WTC11 (cell line): ENCODE measurements around the gene ARL15. TPM values are rescaled to one million over a fixed set of nuclear protein-coding genes. Genes with fewer than 3 reads are reported as not detected.

Experiments
- ATAC-seq: fragments of 200-7000 bp; cut with Tn5 transposase; 2 replicates; pipeline ENCODE4 v1.10.0; 2021; ENCODE audit warnings: mild to moderate bottlenecking, moderate library complexity
- CTCF ChIA-PET: fragments of 300-600 bp; sonication (Branson Sonifier 250); formaldehyde crosslinking; loops from one replicate; lab custom pipeline; 2021; ENCODE audit warnings: antibody characterized with exemption; lab: Charles Lee
- POLR2A ChIA-PET: fragments of 350-600 bp; sonication (Branson Sonifier 250); formaldehyde crosslinking; loops from one replicate; lab custom pipeline; 2021; ENCODE audit warnings: antibody characterized with exemption; lab: Charles Lee
- DNase-seq: peaks from one replicate; pipeline ENCODE4 v3.0.0; 2021; ENCODE audit warnings: low spot score
- H3K27ac Mint-ChIP-seq: 2 replicates; pipeline ENCODE4 v1.8.0; 2021; ENCODE audit warnings: mixed read lengths
- H3K27me3 Mint-ChIP-seq: 2 replicates; pipeline ENCODE4 v1.8.0; 2021; ENCODE audit warnings: low read depth, mild to moderate bottlenecking, moderate library complexity, mixed read lengths
- H3K36me3 Mint-ChIP-seq: 2 replicates; pipeline ENCODE4 v1.8.0; 2021; ENCODE audit warnings: mixed read lengths
- H3K4me1 Mint-ChIP-seq: 2 replicates; pipeline ENCODE4 v1.8.0; 2022; ENCODE audit warnings: mixed read lengths
- H3K4me3 Mint-ChIP-seq: 2 replicates; pipeline ENCODE4 v1.8.0; 2021; ENCODE audit warnings: mild to moderate bottlenecking, moderate library complexity, mixed read lengths
- H3K9me3 Mint-ChIP-seq: 2 replicates; pipeline ENCODE4 v1.8.0; 2021; ENCODE audit warnings: mixed read lengths
- CBFB ChIP-seq: sonication (generic); formaldehyde crosslinking; IDR thresholded peaks from 2 replicates; pipeline ENCODE4 v1.8.1; 2022; ENCODE audit warnings: mild to moderate bottlenecking, low read depth, missing genetic modification reagents
- CREB1 ChIP-seq: sonication (generic); formaldehyde crosslinking; IDR thresholded peaks from 2 replicates; pipeline ENCODE4 v1.8.0; 2023; ENCODE audit warnings: mild to moderate bottlenecking, missing genetic modification reagents
- GRHL2 ChIP-seq: fragments of 250-450 bp; sonication (Bioruptor Pico); IDR thresholded peaks from 2 replicates; pipeline ENCODE4 v1.8.0; 2022; ENCODE audit warnings: mild to moderate bottlenecking, moderate library complexity; ENCODE audit not compliant: insufficient replicate concordance, severe bottlenecking
- JAZF1 ChIP-seq: fragments of 250-450 bp; sonication (Bioruptor Pico); IDR thresholded peaks from 2 replicates; pipeline ENCODE4 v1.9.0; 2021; ENCODE audit warnings: moderate library complexity, mild to moderate bottlenecking, inconsistent platforms
- NFATC4 ChIP-seq: fragments of 250-450 bp; sonication (Bioruptor Pico); IDR thresholded peaks from 2 replicates; pipeline ENCODE4 v1.9.0; 2021; ENCODE audit warnings: mild to moderate bottlenecking
- NFE2L1 ChIP-seq: sonication (generic); formaldehyde crosslinking; IDR thresholded peaks from 2 replicates; pipeline ENCODE4 v1.8.1; 2023; ENCODE audit warnings: missing genetic modification reagents
- OVOL2 ChIP-seq: fragments of 250-450 bp; sonication (Bioruptor Pico); IDR thresholded peaks from 2 replicates; pipeline ENCODE4 v1.9.0; 2021; ENCODE audit warnings: mild to moderate bottlenecking, borderline replicate concordance
- PRRX2 ChIP-seq: fragments of 250-450 bp; sonication (Bioruptor Pico); IDR thresholded peaks from 2 replicates; pipeline ENCODE4 v1.8.0; 2021; ENCODE audit warnings: mild to moderate bottlenecking
- RELA ChIP-seq: sonication (generic); formaldehyde crosslinking; IDR thresholded peaks from 2 replicates; pipeline ENCODE4 v1.8.1; 2022; ENCODE audit warnings: missing genetic modification reagents, mild to moderate bottlenecking, borderline replicate concordance
- RORB ChIP-seq: fragments of 250-450 bp; sonication (Bioruptor Pico); IDR thresholded peaks from 2 replicates; pipeline ENCODE4 v1.9.0; 2021; ENCODE audit warnings: mild to moderate bottlenecking
- SMAD4 ChIP-seq: sonication (generic); formaldehyde crosslinking; IDR thresholded peaks from 2 replicates; pipeline ENCODE4 v1.8.0; 2022; ENCODE audit warnings: mild to moderate bottlenecking, missing genetic modification reagents
- TP53 ChIP-seq: sonication (generic); formaldehyde crosslinking; IDR thresholded peaks from 2 replicates; pipeline ENCODE4 v1.8.1; 2023; ENCODE audit warnings: mild to moderate bottlenecking, missing genetic modification reagents
- ZNF219 ChIP-seq: sonication (generic); formaldehyde crosslinking; IDR thresholded peaks from 2 replicates; pipeline ENCODE4 v1.8.0; 2023; ENCODE audit warnings: missing genetic modification reagents, mild to moderate bottlenecking, borderline replicate concordance
- ZNF232 ChIP-seq: sonication (generic); formaldehyde crosslinking; IDR thresholded peaks from 2 replicates; pipeline ENCODE4 v1.8.0; 2022; ENCODE audit warnings: mild to moderate bottlenecking, missing genetic modification reagents
- ZNF317 ChIP-seq: sonication (generic); formaldehyde crosslinking; IDR thresholded peaks from 2 replicates; pipeline ENCODE4 v1.8.1; 2023; ENCODE audit warnings: low read depth, mild to moderate bottlenecking, moderate library complexity, missing genetic modification reagents, borderline replicate concordance
- ZNF396 ChIP-seq: fragments of 250-450 bp; sonication (Bioruptor Pico); IDR thresholded peaks from 2 replicates; pipeline ENCODE4 v1.8.0; 2021; ENCODE audit warnings: mild to moderate bottlenecking, moderate library complexity, borderline replicate concordance
- ZNF423 ChIP-seq: fragments of 250-450 bp; sonication (Bioruptor Pico); IDR thresholded peaks from 2 replicates; pipeline ENCODE4 v2.1.2; 2022; ENCODE audit warnings: mild to moderate bottlenecking, moderate library complexity
- ZNF671 ChIP-seq: fragments of 250-450 bp; sonication (Bioruptor Pico); IDR thresholded peaks from 2 replicates; pipeline ENCODE4 v1.8.0; 2021; ENCODE audit warnings: mild to moderate bottlenecking
- total RNA-seq: library from RNA; stranded (reverse); gene quantifications from 3 replicates; pipeline ENCODE4 v1.2.3, GENCODE V29; 2021
- TF ChIP-seq, protein P1 (sequence below): fragments of 250-450 bp; sonication (Bioruptor Pico); IDR thresholded peaks from 2 replicates; pipeline ENCODE4 v1.9.0; 2021; ENCODE audit warnings: moderate library complexity, mild to moderate bottlenecking, inconsistent platforms, borderline replicate concordance
- TF ChIP-seq, protein P2 (sequence below): sonication (generic); formaldehyde crosslinking; IDR thresholded peaks from 2 replicates; pipeline ENCODE4 v1.8.0; 2022; ENCODE audit warnings: mild to moderate bottlenecking, missing genetic modification reagents
- TF ChIP-seq, protein P3 (sequence below): sonication (generic); formaldehyde crosslinking; IDR thresholded peaks from 2 replicates; pipeline ENCODE4 v1.8.1; 2023; ENCODE audit warnings: mild to moderate bottlenecking, missing genetic modification reagents, borderline replicate concordance
- TF ChIP-seq, protein P4 (sequence below): sonication (generic); formaldehyde crosslinking; IDR thresholded peaks from 2 replicates; pipeline ENCODE4 v1.8.1; 2022; ENCODE audit warnings: mild to moderate bottlenecking, moderate library complexity, missing genetic modification reagents
- TF ChIP-seq, protein P5 (sequence below): sonication (generic); formaldehyde crosslinking; IDR thresholded peaks from 2 replicates; pipeline ENCODE4 v1.8.1; 2022; ENCODE audit warnings: low read depth, mild to moderate bottlenecking, moderate library complexity, missing genetic modification reagents, borderline replicate concordance

Gene ARL15
- total RNA-seq, 1 experiment from 2014 or later: 20.1 TPM

DNA sequence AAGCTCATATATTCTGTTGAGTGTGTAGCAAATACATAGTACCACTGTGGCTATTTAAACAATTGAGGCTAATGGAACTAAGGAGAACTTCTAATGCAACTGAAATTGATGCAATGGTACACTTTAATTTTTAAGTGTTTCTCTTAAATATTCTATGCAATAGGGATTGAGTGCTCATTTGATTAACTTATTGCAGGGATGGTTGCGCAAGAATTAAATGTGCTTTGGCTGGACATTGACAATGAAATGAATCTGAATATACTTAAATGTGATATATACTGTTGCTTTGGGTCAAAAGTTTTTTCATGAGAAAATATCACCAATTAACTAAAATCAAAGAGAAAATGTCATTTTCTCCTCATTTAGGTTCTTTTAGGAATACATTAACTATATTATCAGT is 227.1 kb downstream of the ARL15 start:
- CTCF ChIA-PET: no interaction called here
- Mint-ChIP-seq H3K9me3 (peaks cover 6% of the 10 kb centered on the region), H3K36me3 (no peaks in the 10 kb centered on the region), H3K27ac (no peak overlapping the region), H3K4me1 (peaks cover 5% of the 10 kb centered on the region), H3K27me3 (no peaks in the 10 kb centered on the region), H3K4me3 (no peak overlapping the region)
- ATAC-seq: no peak
- no peak for TF ChIP-seq RORB (CRISPR knock-in tag)
- no peak for TF ChIP-seq PRRX2 (CRISPR knock-in tag)
- no peak for TF ChIP-seq NFE2L1
- TF ChIP-seq ZNF396: no peak
- TF ChIP-seq, protein P1, sequence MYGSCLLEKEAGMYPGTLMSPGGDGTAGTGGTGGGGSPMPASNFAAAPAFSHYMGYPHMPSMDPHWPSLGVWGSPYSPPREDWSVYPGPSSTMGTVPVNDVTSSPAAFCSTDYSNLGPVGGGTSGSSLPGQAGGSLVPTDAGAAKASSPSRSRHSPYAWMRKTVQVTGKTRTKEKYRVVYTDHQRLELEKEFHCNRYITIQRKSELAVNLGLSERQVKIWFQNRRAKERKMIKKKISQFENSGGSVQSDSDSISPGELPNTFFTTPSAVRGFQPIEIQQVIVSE (CRISPR knock-in tag): no peak
- no peak for TF ChIP-seq SMAD4
- TF ChIP-seq, protein P2, sequence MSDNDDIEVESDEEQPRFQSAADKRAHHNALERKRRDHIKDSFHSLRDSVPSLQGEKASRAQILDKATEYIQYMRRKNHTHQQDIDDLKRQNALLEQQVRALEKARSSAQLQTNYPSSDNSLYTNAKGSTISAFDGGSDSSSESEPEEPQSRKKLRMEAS (CRISPR knock-in tag): no peak
- no peak for TF ChIP-seq JAZF1 (CRISPR knock-in tag)
- TF ChIP-seq CBFB (CRISPR knock-in tag): no peak
- TF ChIP-seq OVOL2: no peak
- no peak for TF ChIP-seq RELA
- no peak for TF ChIP-seq CREB1
- DNase-seq: no peak
- POLR2A ChIA-PET: no interaction called here

DNA sequence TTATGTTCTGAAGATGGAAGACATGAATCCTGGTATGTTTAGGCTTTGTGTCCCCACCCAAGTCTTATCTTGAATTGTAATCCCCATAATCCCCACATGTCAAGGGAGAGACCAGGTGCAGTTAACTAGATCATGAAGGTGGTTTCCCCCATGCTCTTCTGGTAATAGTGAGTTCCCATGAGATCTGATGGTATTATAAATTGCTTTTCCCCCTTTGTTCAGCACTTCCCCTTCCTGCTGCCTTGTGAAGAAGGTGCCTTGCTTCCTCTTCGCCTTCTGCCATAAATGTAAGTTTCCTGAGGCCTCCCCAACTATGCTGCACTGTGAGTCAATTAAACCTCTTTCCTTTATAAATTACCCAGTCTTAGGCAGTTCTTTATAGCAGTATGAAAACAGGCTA is 229.0 kb downstream of the ARL15 start:
- no peak overlapping the region for H3K4me3 Mint-ChIP-seq
- no peaks in the 10 kb centered on the region for H3K36me3 Mint-ChIP-seq
- CTCF ChIA-PET: interaction anchor here (0.5 kb wide), 1 partner anchor 203 kb away, joined by 3 read pairs; no protein-coding TSS in a partner anchor
- peaks cover 6% of the 10 kb centered on the region for H3K9me3 Mint-ChIP-seq
- no peak for DNase-seq
- POLR2A ChIA-PET: no interaction called here
- H3K27ac Mint-ChIP-seq: no peak overlapping the region
- ATAC-seq: no peak
- H3K27me3 Mint-ChIP-seq: no peaks in the 10 kb centered on the region
- no peaks in the 10 kb centered on the region for H3K4me1 Mint-ChIP-seq
- TF ChIP-seq NFE2L1: no peak
- TF ChIP-seq, protein P3, sequence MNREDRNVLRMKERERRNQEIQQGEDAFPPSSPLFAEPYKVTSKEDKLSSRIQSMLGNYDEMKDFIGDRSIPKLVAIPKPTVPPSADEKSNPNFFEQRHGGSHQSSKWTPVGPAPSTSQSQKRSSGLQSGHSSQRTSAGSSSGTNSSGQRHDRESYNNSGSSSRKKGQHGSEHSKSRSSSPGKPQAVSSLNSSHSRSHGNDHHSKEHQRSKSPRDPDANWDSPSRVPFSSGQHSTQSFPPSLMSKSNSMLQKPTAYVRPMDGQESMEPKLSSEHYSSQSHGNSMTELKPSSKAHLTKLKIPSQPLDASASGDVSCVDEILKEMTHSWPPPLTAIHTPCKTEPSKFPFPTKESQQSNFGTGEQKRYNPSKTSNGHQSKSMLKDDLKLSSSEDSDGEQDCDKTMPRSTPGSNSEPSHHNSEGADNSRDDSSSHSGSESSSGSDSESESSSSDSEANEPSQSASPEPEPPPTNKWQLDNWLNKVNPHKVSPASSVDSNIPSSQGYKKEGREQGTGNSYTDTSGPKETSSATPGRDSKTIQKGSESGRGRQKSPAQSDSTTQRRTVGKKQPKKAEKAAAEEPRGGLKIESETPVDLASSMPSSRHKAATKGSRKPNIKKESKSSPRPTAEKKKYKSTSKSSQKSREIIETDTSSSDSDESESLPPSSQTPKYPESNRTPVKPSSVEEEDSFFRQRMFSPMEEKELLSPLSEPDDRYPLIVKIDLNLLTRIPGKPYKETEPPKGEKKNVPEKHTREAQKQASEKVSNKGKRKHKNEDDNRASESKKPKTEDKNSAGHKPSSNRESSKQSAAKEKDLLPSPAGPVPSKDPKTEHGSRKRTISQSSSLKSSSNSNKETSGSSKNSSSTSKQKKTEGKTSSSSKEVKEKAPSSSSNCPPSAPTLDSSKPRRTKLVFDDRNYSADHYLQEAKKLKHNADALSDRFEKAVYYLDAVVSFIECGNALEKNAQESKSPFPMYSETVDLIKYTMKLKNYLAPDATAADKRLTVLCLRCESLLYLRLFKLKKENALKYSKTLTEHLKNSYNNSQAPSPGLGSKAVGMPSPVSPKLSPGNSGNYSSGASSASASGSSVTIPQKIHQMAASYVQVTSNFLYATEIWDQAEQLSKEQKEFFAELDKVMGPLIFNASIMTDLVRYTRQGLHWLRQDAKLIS (CRISPR knock-in tag): no peak

DNA sequence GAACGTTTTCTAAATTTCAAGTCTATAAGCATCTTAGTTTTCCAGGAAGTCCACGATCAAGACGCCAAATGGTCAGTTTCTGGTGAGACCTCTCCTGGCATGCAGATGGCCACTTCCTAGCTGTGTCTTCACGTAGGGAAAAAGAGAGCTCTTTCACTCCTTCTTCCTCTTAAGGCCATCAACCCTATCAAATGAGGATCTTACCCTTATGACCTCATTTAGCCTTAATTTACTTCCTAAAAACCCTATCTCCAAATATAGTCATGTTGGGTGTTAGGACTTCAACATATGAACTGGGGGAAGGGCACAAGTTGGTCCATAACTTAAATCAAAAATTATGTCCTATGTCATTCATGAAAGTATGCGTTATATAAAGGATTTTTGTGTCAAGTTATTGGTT is 229.5 kb downstream of the ARL15 start:
- Mint-ChIP-seq H3K9me3 (peaks cover 6% of the 10 kb centered on the region), H3K27ac (no peak overlapping the region)
- POLR2A ChIA-PET: no interaction called here

DNA sequence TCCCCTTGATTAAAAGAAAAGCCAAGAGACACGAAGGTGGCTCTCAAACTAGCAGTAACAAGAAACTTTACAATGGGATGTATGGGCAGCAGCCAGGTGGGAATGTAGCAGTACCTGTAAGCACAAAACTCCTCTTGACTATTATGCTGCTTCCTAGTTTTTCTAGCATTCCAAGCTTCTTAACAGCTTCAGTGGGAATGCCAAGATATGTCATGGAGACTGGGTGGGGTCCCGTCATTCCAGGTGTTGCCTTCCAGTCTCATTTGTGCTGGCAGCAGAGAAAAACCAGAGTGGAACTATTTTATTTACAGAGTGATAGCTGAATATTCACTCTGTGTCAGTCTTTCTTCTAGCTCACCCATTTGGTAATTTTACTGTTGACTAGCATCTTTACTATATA is 236.6 kb downstream of the ARL15 start:
- H3K9me3 Mint-ChIP-seq: no peaks in the 10 kb centered on the region
- no peak overlapping the region for H3K4me3 Mint-ChIP-seq
- POLR2A ChIA-PET: no interaction called here
- DNase-seq (no peak), ATAC-seq (no peak)
- no peaks in the 10 kb centered on the region for H3K4me1 Mint-ChIP-seq
- CTCF ChIA-PET: no interaction called here
- no peaks in the 10 kb centered on the region for H3K36me3 Mint-ChIP-seq
- H3K27me3 Mint-ChIP-seq: no peaks in the 10 kb centered on the region
- peak overlapping the region; percentile 35; the same call in 1 of the 2 replicates for H3K27ac Mint-ChIP-seq
- TF ChIP-seq SMAD4: no peak
- no peak for TF ChIP-seq ZNF219 (CRISPR knock-in tag)
- no peak for TF ChIP-seq ZNF671 (CRISPR knock-in tag)
- TF ChIP-seq PRRX2 (CRISPR knock-in tag): no peak
- no peak for TF ChIP-seq ZNF423 (CRISPR knock-in tag)
- TF ChIP-seq, protein P4, sequence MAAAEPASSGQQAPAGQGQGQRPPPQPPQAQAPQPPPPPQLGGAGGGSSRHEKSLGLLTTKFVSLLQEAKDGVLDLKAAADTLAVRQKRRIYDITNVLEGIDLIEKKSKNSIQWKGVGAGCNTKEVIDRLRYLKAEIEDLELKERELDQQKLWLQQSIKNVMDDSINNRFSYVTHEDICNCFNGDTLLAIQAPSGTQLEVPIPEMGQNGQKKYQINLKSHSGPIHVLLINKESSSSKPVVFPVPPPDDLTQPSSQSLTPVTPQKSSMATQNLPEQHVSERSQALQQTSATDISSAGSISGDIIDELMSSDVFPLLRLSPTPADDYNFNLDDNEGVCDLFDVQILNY (CRISPR knock-in tag): no peak
- TF ChIP-seq GRHL2 (CRISPR knock-in tag): no peak
- TF ChIP-seq, protein P5, sequence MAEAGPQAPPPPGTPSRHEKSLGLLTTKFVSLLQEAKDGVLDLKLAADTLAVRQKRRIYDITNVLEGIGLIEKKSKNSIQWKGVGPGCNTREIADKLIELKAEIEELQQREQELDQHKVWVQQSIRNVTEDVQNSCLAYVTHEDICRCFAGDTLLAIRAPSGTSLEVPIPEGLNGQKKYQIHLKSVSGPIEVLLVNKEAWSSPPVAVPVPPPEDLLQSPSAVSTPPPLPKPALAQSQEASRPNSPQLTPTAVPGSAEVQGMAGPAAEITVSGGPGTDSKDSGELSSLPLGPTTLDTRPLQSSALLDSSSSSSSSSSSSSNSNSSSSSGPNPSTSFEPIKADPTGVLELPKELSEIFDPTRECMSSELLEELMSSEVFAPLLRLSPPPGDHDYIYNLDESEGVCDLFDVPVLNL (CRISPR knock-in tag): no peak
- no peak for TF ChIP-seq ZNF317
- no peak for TF ChIP-seq NFATC4 (CRISPR knock-in tag)
- no peak for TF ChIP-seq TP53 (CRISPR knock-in tag)
- no peak for TF ChIP-seq ZNF232 (CRISPR knock-in tag)

More for the DNA sequence above, 229.5 kb downstream of the ARL15 start:
- Mint-ChIP-seq H3K36me3 (no peaks in the 10 kb centered on the region), H3K4me1 (no peaks in the 10 kb centered on the region), H3K27me3 (no peaks in the 10 kb centered on the region), H3K4me3 (no peak overlapping the region)
- ATAC-seq (no peak), DNase-seq (no peak)
- CTCF ChIA-PET: interaction anchor here (0.5 kb wide), 1 partner anchor 203 kb away, joined by 3 read pairs; no protein-coding TSS in a partner anchor
- TF ChIP-seq ZNF423 (CRISPR knock-in tag) (no peak), NFATC4 (CRISPR knock-in tag) (no peak), ZNF671 (CRISPR knock-in tag) (no peak)
